IPS-NIHi11 (cell line): ENCODE results near the gene RASL11A.
"Not testable (repeated sequence)": the region's sequence is repeated elsewhere in the genome, so short reads cannot be mapped to it uniquely, and the experiment has no call there.

Experiments
- DNase-seq: peaks from one replicate; pipeline ENCODE4 v3.0.0; 2012; ENCODE audit warnings: mixed read lengths, low spot score

Gene RASL11A

DNA sequence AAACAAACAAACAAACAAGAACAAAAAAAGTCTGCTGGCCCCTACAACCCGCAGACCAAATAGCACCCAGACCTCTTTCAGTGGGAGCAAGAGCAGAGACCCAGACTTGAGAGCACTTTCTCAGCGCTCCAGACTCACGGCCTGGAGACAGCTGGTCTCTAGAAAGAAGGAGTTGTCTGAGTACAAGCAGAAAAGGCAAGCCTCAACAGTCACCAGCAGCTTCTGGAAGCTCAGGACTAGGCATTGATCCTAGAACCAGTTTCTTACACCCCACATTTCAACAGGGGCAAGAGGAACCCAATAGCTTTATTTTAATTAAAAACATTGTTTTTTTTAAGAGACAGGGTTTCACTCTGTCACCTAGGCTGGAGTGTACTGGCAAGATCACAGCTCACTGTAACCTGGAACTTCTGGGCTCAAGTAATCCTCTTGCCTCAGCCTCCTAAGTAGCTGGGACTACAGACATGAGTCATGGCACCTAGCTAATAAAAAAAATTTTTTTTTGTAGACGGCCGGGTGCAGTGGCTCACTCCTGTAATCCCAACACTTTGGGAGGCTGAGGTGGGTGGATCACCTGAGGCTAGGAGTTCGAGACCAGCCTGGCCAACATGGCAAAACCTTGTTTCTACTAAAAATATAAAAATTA is 30.4 kb downstream of the RASL11A start:
- DNase-seq, result no peak

DNA sequence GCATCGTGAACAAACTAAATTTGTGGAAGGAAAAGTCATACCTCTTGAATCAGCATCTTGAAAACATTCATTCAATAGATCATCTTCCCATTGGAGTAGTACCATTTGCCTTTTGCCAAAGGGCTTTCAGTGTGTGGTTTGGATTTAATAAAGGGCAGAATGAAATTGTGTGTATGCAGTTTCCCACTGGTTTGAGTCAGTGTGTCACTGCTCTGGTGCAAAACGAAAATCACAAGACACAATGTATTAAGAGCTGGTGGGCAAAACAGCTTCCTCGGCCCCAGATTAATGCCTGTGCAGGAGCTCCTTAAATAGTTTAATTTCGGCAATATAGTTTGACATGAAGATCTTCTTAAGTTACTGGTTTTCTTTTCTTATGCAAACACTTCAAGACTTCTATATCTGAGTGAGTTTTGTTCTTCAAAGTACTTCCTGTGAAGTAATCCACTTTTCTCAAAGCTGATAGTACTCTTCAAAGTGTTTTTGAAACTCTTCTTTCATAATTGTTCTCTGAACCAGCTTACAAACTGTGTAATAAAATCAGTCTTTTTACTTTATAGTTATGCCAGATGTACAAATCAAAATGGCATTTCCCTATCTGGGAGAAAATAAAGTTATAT is 32.1 kb downstream of the RASL11A start:
- no peak for DNase-seq

DNA sequence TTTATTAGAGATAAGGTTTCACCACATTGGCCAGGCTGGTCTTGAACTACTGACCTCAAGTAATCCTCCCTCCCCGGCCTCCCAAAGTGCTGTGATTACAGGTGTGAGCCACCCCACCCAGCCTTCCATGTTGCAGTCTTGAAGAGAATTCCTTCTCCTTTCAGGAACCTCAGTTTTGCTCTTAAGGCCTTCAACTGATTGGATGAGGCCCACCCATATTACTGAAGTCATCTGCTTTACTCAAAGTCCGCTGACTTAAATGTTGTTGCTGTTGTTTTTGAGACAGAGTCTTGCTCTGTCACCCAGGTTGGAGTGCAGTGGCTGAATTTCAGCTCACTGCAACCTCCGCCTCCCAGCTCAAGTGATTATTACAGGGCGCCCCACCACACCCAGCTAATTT is 33.5 kb downstream of the RASL11A start:
- DNase-seq, result no peak

DNA sequence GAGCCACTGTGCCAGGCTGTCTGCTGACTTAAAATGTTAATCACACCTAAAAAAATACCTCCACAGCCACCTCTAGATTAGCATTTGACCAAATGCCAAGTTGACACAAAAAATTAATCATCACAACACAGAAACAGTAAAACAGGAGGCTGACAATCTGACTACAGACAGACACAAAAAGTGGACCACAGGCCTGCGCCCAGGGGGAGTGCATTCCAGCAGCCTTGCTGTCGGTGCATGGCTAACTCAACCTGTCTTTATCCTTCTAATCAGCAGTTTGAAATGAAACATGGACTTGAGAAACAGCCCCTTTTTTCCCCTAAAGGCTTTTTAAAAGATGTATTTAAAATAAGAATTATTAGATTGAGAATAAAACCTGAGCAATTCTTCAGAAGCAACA is 34.0 kb downstream of the RASL11A start:
- no peak for DNase-seq

DNA sequence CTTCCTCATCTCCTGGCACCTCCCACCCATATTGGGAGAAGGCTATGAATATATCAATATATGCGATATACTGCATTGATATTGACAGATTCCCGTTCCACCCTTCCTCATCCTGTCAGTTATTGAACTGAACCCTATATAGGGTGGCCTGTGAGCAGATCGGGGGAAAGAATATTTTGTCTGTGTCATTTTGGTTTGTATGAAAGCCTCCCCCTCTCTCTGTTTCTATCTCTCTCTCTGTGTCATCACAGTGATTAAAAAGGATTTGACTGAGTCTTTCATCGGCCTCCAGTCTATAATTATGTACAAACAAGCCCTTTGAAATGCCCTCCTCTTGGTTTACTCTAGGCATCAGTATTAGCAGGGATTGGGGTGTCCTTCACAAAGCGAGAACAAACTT is 35.7 kb downstream of the RASL11A start:
- no peak for DNase-seq

DNA sequence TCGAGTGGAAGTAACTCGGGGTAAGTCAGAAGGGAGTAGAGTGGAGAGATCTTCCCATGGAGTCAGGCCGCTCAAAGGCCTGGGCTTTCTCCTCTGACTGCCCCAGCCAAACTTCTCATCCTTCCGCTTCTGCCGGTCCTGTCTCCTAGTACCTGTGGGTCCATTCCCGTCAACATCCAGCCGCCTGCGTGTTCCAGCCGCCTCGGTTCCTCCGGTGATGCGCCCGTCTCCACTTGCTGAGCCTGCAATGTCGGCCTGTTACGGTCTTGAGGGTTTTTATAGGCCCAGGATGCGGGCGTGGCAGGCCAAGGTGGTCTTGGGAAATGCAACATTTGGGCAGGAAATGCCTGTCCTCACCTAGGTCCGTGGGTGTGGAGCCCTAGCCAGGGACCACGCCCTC is 38.3 kb downstream of the RASL11A start:
- DNase-seq, result no peak

DNA sequence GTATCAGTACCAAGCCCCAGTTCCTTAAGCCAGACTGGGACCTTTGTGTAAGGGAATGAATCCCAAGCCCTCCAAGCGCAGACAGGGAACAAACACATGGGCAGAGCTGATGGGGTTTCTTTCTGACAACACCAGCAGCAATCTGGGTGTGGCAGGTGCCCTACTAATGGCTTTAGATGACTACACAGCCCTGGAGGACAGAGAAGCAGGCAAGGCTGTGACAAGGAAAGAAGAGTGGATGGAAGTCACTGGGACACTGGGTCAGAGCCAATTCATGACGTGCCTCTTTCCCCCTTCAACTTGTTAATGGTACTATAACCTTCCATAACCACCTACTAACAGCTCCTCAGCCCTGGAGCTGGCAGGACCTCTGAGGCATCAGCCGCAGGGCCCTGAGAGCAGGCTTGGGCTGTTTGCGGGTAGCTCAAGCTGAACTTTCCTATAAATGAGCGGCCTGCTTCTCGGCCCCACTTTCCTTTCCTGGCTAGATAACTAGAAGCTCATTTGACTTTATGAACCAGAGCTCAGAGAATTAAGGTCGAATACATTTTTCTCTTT is 38.9 kb downstream of the RASL11A start:
- DNase-seq, result no peak

DNA sequence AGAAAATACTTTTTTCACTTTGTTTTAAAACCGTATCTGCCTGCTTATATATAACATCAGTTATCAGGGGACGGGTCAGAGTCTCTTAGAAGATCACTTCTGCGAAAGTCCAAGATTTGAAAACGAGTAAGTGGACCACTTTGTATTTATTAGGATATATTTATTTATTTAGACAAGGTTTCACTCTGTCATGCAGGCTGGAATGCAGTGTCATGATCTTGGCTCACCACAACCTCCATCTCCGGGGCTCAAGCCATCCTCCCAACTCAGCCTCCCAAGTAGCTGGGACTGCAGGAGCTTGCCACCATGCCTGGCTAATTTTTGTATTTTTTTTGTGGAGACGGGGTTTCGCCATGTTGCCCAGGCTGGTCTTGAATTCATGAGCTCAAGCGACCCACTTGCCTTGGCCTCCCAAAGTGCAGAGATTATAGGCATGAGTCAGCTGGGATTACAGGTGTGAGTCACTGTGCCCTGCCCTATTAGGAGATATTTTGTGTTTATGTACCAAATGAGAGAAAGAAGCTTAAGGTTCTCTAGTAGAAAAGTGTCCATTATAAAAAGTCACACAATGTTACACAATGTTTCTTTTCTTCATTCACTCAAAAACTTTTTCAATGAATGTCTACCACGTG is 39.5 kb downstream of the RASL11A start:
- DNase-seq, result no peak

DNA sequence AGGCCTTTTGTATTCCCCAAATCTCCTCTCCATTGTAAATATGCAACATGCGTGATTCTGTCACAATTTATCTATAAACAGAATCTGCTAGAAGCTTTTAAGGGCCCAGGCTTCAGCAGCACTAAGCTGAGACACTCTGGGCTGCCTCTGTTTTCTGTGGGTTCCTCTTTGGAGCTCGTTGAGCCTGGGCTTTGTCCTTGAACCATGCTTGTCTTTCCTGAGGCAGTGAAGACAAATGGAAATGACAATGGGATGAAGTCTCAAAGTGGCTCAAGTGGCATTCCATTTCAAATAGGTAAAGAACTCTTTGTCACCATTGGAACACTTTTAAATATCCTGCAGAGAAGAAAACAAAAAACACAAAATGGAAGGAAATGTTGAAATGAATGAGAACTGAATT is 40.3 kb downstream of the RASL11A start:
- DNase-seq, result no peak

DNA sequence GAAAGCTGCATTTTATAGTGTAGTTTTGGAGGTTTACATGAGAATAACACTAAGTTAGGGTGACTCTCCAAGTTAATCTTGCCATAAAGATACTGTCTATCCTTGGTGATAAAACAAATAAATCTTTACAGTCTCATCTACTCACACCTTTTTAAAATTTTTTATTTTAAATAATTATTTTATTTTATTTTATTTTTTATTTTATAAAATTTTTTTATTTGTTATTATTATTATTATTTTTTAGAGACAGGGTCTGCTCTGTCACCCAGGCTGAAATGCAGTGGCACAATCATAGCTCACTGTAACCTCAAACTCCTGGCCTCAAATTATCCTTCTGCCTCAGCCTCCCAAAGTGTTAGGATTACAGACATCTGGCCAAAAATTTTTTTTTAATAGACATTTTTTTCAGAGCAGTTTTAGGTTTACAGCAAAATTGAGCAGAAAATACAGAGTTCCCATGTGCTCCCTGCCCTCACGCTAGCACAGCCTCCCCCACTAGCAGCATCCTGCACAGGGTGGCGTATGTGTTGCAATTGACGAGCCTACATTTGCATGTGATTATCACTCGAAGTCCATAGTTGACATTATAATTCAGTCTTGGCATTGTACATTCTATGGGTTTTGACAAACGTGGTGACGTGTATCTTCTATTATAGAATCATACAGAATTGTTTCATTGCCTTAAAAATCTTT is 41.0 kb downstream of the RASL11A start:
- no peak for DNase-seq

DNA sequence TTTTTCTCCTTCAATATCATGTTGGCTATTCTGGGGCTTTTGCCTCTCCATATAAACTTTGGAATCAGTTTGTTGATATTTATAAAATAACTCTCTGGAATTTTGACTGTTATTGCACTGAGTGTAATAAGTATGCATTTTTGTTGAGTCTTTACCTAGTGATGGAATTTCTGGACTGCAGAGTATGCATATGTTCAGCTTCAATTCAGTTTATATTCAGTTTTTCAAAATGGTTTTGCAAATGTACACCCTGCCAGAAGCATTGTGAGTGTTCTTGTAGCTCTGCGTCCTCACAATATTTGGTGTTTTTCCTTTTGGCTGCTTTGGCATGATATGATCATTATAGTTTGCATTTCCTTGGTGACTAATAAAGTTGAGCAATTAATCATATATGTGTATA is 43.1 kb downstream of the RASL11A start:
- no peak for DNase-seq

DNA sequence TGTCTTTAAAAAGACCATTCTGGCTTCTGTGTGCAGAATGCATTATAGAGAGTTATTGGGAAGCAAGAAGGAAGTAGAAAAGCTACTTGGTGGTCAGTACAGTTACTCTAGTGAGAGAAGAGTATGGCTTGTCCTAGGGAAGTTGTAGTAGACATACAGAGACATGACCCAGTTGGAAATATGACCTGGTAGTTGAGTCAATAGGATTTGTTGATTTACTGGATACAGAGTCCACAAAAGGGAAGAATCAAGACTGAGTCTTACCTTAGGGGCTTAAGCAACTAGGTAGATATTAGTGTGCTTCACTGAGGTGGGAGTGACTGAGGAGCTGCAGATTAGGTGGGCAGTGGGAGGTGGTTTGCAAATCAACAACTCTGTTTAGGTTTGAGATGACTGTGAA is 48.8 kb downstream of the RASL11A start:
- no peak for DNase-seq

DNA sequence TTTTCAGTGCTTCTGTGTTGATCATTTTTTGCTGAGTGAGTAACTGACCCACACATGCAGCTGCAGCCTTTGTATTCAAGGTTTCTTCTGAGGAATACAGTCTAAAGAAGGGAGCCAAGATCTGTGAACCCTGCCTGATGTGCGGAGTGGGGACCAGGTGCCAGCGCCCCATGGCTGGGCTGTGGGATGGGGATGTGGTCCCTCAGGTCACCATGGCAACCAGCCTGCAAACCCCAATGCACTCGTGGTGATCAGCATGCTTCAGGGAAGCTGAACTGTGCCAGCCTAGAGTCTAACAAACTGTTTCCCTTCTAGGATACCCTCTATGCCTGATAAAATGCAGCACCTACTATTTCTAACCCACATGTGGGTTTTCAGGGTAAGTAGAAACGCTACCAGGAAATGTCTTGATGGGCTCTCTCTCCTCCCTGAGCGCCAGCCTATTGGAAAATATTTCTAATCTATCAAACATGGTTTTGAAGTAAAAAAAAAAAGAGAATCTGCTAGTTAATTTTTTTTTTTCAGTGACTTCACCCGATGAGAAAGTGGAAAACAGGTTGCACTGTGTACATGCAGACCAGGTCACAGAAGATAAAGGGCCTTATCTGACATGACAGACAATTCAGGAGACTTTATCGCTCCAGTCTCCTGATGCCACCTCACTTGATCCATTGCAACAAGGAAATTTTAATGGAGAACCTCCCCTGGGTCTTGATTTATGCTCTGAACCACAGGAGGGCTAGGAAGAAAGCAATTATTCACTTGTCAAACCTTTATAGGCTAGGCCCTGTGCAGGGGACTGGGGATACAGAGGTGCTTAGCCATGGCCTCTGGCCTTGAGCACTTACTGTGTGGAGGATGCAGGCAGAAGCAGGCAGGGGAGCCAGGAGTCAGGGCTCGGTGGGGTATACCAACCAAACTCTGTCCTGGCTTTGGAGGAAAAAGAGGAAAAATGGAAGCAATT is 51.1 kb downstream of the RASL11A start:
- no peak for DNase-seq

DNA sequence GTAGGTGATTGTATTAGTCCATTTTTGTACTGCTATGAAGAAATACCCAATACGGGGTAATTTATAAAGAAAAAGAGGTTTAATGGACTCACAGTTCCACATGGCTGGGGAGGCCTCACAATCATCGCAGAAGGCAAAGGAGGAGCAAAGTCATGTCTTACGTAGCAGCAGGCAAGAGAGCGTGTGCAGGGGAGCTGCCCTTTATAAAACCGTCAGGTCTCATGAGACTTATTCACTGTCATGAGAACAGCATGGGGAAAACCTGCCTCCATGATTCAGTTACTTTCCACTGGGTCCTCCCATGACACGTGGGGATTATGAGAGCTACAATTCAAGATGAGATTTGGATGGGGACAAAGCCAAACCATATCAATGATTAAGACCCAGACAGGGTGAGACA is 51.8 kb downstream of the RASL11A start:
- DNase-seq, result not testable (repeated sequence)
